KG1 (cell line): ENCODE results near the gene RGS8.

Source experiments
- DNase-seq: peaks from one replicate; lab custom pipeline; 2025; lab: John Stamatoyannopoulos, UW

RGS8 gene

GRCh38 chr1:182639330-182639729, 45.1 kb downstream of the RGS8 start:
- no peak for DNase-seq

GRCh38 chr1:182637769-182638168, 46.6 kb downstream of the RGS8 start:
- no peak for DNase-seq

GRCh38 chr1:182635871-182636270, 48.5 kb downstream of the RGS8 start:
- no peak for DNase-seq
